HG02870 (cell line): ENCODE data around the gene MDFIC2.
"Not testable (repeated sequence)": the region's sequence is repeated elsewhere in the genome, so short reads cannot be mapped to it uniquely, and the experiment has no call there.

Experiments used
- ATAC-seq: cut with Tn5 transposase; IDR thresholded peaks from one replicate; pipeline ENCODE4 v1.9.1; 2021; ENCODE audit warnings: mild to moderate bottlenecking, moderate library complexity; ENCODE audit not compliant: unreplicated experiment

Gene MDFIC2

GRCh38 chr3:70261283-70261682, 51.2 kb downstream of the MDFIC2 start:
- no peak for ATAC-seq

GRCh38 chr3:70256566-70256965, 55.9 kb downstream of the MDFIC2 start:
- no peak for ATAC-seq

GRCh38 chr3:70250492-70250891, 61.9 kb downstream of the MDFIC2 start:
- ATAC-seq: no peak

GRCh38 chr3:70249509-70250160, 62.8 kb downstream of the MDFIC2 start:
- no peak for ATAC-seq

GRCh38 chr3:70248856-70249255, 63.6 kb downstream of the MDFIC2 start:
- no peak for ATAC-seq

GRCh38 chr3:70247955-70248354, 64.5 kb downstream of the MDFIC2 start:
- no peak for ATAC-seq

GRCh38 chr3:70245746-70246525, 66.5 kb downstream of the MDFIC2 start:
- ATAC-seq: no peak

GRCh38 chr3:70244422-70244821, 68.0 kb downstream of the MDFIC2 start:
- ATAC-seq: no peak

- no peak for ATAC-seq
These were observed 70.0 kb downstream of the MDFIC2 start for GRCh38 chr3:70242297-70242882.

- ATAC-seq: no peak
These were observed 78.6 kb downstream of the MDFIC2 start for GRCh38 chr3:70233812-70234211.

GRCh38 chr3:70233112-70233511, 79.3 kb downstream of the MDFIC2 start:
- ATAC-seq: no peak

- ATAC-seq: no peak
These were observed 81.2 kb downstream of the MDFIC2 start for GRCh38 chr3:70231266-70231701.

- no peak for ATAC-seq
These were observed 85.0 kb downstream of the MDFIC2 start for GRCh38 chr3:70227437-70227836.

GRCh38 chr3:70225146-70225545, 87.3 kb downstream of the MDFIC2 start:
- ATAC-seq: no peak

- no peak for ATAC-seq
These were observed 88.1 kb downstream of the MDFIC2 start for GRCh38 chr3:70224337-70224736.

- ATAC-seq: no peak
These were observed 94.0 kb downstream of the MDFIC2 start for GRCh38 chr3:70218471-70218870.

- not testable (repeated sequence) for ATAC-seq
These were observed 101.2 kb downstream of the MDFIC2 start for GRCh38 chr3:70211274-70211673.

- no peak for ATAC-seq
These were observed 110.5 kb downstream of the MDFIC2 start for GRCh38 chr3:70201975-70202374.

- ATAC-seq: no peak
These were observed 122.5 kb downstream of the MDFIC2 start for GRCh38 chr3:70189884-70190473.

- no peak for ATAC-seq
These were observed 126.2 kb downstream of the MDFIC2 start for GRCh38 chr3:70186221-70186620.

- no peak for ATAC-seq
These were observed 126.8 kb downstream of the MDFIC2 start for GRCh38 chr3:70185661-70186060.
